HepG2 (cell line): ENCODE data around the gene DCUN1D3. TPM values are rescaled to one million over a fixed set of nuclear protein-coding genes. Genes with fewer than 3 reads are reported as not detected.

ENCODE experiments used
- NFIB ChIP-seq: sonication (generic); formaldehyde crosslinking; IDR thresholded peaks from 2 replicates; pipeline ENCODE4 v1.9.0; 2021; ENCODE audit warnings: missing genetic modification reagents, mild to moderate bottlenecking, borderline replicate concordance
- NFRKB ChIP-seq: fragments of 450-650 bp; IDR thresholded peaks from 2 replicates; pipeline ENCODE4 v1.6.1; 2017
- SRSF4 ChIP-seq: fragments of 200-400 bp; formaldehyde crosslinking; IDR thresholded peaks from one replicate; pipeline ENCODE4 v1.6.1; 2018; ENCODE audit warnings: mild to moderate bottlenecking, low read depth, low read length, moderate library complexity; ENCODE audit not compliant: poor library complexity, severe bottlenecking
- ZBTB38 ChIP-seq: sonication (generic); formaldehyde crosslinking; IDR thresholded peaks from 2 replicates; pipeline ENCODE4 v1.5.1; 2020; ENCODE audit warnings: mild to moderate bottlenecking, missing genetic modification reagents
- ZNF616 ChIP-seq: sonication (generic); formaldehyde crosslinking; IDR thresholded peaks from 2 replicates; pipeline ENCODE4 v1.5.0; 2020; ENCODE audit warnings: low read depth, mild to moderate bottlenecking, missing genetic modification reagents
- polyA plus RNA-seq, 8 experiments: library from polyadenylated mRNA; depleted of rRNA in 3 of 8; stranded (reverse) in 7 of 8; unstranded in 1 of 8; fragments of >200 nt; fragmentation: Illumina TruSeq in 4 of 8; extraction: Trizol in 4 of 8; gene quantifications; 2 replicates each; pipeline versions ENCODE4 v1.2.1 to v1.2.3, GENCODE V29; 2011 to 2016; ENCODE audit warnings: low read depth in 4 of 8, missing spikeins in 1 of 8, mixed read lengths in 1 of 8; ENCODE audit not compliant: insufficient read depth in 1 of 8
- total RNA-seq, 5 experiments: library from RNA; depleted of rRNA; stranded (reverse); fragments of >200 nt; fragmentation: Illumina TruSeq; extraction: Trizol; gene quantifications; 2 replicates each; pipeline ENCODE4 v1.2.3, GENCODE V29; 2016; ENCODE audit warnings: low read depth in 1 of 5
- TF ChIP-seq, protein P1 (sequence below): sonication (generic); formaldehyde crosslinking; IDR thresholded peaks from 2 replicates; pipeline ENCODE4 v1.5.0; 2020; ENCODE audit warnings: mild to moderate bottlenecking, missing genetic modification reagents
- TF ChIP-seq, protein P2 (sequence below): sonication (generic); formaldehyde crosslinking; IDR thresholded peaks from 2 replicates; pipeline ENCODE4 v1.5.1; 2020; ENCODE audit warnings: missing genetic modification reagents, mild to moderate bottlenecking, borderline replicate concordance
- TF ChIP-seq, protein P3 (sequence below): sonication (generic); formaldehyde crosslinking; IDR thresholded peaks from 2 replicates; pipeline ENCODE4 v1.4.0; 2020; ENCODE audit warnings: missing genetic modification reagents
- TF ChIP-seq, protein P4 (sequence below): sonication (generic); formaldehyde crosslinking; IDR thresholded peaks from 2 replicates; pipeline ENCODE4 v1.5.0; 2020; ENCODE audit warnings: mild to moderate bottlenecking, low read depth, missing genetic modification reagents, borderline replicate concordance
- TF ChIP-seq, protein P5 (sequence below): sonication (generic); formaldehyde crosslinking; IDR thresholded peaks from 2 replicates; pipeline ENCODE4 v1.4.0; 2020; ENCODE audit warnings: missing genetic modification reagents
- TF ChIP-seq, protein P6 (sequence below): sonication (generic); formaldehyde crosslinking; IDR thresholded peaks from 2 replicates; pipeline ENCODE4 v1.5.0; 2020; ENCODE audit warnings: mild to moderate bottlenecking, missing genetic modification reagents

The DCUN1D3 gene
- total and polyA plus RNA-seq, 2 of the 13 experiments (the other 11 are each of a cell fraction or from before 2014, with no cell fraction given) = 5.0 to 19.3 TPM

DNA sequence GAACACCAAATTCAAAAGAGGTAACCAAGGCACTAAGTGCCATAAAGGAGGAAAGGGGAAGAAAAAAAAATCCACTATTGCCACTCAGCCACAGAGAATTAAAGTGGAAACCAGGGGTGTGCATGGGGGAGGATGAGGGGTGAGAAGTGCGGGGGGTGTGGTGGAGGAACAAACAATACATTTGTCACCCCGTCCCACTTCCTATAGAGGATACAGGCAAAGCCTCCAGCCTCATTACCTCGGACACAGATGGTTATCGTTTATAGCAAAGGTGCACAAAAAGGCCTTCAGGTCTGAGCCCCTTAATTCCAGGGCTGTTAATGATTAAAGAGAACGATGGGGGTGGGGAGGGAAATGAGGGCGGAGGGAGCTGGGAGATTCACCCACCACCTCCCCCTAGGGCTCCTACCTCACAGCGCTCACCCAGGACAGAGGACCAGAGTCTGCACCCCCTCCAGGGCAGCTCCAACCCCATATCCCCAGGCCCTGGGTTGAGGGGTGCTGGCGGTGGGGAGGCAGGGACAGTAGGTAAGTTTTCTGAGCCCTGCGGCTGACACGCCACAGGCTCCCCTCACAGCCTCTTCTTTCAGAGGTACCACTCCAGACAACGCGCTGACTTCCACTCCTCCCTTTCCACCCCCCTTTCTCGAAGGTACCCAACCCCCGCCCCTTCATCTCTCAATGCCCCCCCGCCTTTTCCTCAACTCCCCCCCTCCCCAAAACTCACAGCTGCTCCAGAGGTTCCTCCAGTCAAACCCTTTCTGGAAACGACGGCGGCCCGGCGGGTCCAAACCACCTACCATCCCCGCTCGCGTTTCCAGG lies 470 bp downstream of the DCUN1D3 start (continued):
- TF ChIP-seq, protein P1, sequence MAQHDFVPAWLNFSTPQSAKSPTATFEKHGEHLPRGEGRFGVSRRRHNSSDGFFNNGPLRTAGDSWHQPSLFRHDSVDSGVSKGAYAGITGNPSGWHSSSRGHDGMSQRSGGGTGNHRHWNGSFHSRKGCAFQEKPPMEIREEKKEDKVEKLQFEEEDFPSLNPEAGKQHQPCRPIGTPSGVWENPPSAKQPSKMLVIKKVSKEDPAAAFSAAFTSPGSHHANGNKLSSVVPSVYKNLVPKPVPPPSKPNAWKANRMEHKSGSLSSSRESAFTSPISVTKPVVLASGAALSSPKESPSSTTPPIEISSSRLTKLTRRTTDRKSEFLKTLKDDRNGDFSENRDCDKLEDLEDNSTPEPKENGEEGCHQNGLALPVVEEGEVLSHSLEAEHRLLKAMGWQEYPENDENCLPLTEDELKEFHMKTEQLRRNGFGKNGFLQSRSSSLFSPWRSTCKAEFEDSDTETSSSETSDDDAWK (CRISPR knock-in tag) = no peak
- TF ChIP-seq NFRKB (no peak), SRSF4 (no peak), NFIB (no peak), ZNF616 (CRISPR knock-in tag) (no peak), ZBTB38 (CRISPR knock-in tag) (no peak; the same call in 1 of the 2 replicates)
- TF ChIP-seq, protein P2, sequence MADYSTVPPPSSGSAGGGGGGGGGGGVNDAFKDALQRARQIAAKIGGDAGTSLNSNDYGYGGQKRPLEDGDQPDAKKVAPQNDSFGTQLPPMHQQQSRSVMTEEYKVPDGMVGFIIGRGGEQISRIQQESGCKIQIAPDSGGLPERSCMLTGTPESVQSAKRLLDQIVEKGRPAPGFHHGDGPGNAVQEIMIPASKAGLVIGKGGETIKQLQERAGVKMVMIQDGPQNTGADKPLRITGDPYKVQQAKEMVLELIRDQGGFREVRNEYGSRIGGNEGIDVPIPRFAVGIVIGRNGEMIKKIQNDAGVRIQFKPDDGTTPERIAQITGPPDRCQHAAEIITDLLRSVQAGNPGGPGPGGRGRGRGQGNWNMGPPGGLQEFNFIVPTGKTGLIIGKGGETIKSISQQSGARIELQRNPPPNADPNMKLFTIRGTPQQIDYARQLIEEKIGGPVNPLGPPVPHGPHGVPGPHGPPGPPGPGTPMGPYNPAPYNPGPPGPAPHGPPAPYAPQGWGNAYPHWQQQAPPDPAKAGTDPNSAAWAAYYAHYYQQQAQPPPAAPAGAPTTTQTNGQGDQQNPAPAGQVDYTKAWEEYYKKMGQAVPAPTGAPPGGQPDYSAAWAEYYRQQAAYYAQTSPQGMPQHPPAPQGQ (CRISPR knock-in tag) = no peak
- TF ChIP-seq, protein P3, sequence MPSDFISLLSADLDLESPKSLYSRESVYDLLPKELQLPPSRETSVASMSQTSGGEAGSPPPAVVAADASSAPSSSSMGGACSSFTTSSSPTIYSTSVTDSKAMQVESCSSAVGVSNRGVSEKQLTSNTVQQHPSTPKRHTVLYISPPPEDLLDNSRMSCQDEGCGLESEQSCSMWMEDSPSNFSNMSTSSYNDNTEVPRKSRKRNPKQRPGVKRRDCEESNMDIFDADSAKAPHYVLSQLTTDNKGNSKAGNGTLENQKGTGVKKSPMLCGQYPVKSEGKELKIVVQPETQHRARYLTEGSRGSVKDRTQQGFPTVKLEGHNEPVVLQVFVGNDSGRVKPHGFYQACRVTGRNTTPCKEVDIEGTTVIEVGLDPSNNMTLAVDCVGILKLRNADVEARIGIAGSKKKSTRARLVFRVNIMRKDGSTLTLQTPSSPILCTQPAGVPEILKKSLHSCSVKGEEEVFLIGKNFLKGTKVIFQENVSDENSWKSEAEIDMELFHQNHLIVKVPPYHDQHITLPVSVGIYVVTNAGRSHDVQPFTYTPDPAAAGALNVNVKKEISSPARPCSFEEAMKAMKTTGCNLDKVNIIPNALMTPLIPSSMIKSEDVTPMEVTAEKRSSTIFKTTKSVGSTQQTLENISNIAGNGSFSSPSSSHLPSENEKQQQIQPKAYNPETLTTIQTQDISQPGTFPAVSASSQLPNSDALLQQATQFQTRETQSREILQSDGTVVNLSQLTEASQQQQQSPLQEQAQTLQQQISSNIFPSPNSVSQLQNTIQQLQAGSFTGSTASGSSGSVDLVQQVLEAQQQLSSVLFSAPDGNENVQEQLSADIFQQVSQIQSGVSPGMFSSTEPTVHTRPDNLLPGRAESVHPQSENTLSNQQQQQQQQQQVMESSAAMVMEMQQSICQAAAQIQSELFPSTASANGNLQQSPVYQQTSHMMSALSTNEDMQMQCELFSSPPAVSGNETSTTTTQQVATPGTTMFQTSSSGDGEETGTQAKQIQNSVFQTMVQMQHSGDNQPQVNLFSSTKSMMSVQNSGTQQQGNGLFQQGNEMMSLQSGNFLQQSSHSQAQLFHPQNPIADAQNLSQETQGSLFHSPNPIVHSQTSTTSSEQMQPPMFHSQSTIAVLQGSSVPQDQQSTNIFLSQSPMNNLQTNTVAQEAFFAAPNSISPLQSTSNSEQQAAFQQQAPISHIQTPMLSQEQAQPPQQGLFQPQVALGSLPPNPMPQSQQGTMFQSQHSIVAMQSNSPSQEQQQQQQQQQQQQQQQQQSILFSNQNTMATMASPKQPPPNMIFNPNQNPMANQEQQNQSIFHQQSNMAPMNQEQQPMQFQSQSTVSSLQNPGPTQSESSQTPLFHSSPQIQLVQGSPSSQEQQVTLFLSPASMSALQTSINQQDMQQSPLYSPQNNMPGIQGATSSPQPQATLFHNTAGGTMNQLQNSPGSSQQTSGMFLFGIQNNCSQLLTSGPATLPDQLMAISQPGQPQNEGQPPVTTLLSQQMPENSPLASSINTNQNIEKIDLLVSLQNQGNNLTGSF (CRISPR knock-in tag) = no peak
- TF ChIP-seq, protein P4, sequence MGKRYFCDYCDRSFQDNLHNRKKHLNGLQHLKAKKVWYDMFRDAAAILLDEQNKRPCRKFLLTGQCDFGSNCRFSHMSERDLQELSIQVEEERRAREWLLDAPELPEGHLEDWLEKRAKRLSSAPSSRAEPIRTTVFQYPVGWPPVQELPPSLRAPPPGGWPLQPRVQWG = no peak
- TF ChIP-seq, protein P5, sequence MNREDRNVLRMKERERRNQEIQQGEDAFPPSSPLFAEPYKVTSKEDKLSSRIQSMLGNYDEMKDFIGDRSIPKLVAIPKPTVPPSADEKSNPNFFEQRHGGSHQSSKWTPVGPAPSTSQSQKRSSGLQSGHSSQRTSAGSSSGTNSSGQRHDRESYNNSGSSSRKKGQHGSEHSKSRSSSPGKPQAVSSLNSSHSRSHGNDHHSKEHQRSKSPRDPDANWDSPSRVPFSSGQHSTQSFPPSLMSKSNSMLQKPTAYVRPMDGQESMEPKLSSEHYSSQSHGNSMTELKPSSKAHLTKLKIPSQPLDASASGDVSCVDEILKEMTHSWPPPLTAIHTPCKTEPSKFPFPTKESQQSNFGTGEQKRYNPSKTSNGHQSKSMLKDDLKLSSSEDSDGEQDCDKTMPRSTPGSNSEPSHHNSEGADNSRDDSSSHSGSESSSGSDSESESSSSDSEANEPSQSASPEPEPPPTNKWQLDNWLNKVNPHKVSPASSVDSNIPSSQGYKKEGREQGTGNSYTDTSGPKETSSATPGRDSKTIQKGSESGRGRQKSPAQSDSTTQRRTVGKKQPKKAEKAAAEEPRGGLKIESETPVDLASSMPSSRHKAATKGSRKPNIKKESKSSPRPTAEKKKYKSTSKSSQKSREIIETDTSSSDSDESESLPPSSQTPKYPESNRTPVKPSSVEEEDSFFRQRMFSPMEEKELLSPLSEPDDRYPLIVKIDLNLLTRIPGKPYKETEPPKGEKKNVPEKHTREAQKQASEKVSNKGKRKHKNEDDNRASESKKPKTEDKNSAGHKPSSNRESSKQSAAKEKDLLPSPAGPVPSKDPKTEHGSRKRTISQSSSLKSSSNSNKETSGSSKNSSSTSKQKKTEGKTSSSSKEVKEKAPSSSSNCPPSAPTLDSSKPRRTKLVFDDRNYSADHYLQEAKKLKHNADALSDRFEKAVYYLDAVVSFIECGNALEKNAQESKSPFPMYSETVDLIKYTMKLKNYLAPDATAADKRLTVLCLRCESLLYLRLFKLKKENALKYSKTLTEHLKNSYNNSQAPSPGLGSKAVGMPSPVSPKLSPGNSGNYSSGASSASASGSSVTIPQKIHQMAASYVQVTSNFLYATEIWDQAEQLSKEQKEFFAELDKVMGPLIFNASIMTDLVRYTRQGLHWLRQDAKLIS (CRISPR knock-in tag) = no peak
- TF ChIP-seq, protein P6, sequence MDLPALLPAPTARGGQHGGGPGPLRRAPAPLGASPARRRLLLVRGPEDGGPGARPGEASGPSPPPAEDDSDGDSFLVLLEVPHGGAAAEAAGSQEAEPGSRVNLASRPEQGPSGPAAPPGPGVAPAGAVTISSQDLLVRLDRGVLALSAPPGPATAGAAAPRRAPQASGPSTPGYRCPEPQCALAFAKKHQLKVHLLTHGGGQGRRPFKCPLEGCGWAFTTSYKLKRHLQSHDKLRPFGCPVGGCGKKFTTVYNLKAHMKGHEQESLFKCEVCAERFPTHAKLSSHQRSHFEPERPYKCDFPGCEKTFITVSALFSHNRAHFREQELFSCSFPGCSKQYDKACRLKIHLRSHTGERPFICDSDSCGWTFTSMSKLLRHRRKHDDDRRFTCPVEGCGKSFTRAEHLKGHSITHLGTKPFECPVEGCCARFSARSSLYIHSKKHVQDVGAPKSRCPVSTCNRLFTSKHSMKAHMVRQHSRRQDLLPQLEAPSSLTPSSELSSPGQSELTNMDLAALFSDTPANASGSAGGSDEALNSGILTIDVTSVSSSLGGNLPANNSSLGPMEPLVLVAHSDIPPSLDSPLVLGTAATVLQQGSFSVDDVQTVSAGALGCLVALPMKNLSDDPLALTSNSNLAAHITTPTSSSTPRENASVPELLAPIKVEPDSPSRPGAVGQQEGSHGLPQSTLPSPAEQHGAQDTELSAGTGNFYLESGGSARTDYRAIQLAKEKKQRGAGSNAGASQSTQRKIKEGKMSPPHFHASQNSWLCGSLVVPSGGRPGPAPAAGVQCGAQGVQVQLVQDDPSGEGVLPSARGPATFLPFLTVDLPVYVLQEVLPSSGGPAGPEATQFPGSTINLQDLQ (CRISPR knock-in tag) = no peak; the same call in 1 of the 2 replicates
